K562 (cell line): ENCODE data around the gene DMWD. TPM values are rescaled to one million over a fixed set of nuclear protein-coding genes. Genes with fewer than 3 reads are reported as not detected.

ENCODE experiments used
- ATAC-seq: fragments of 200-7000 bp; cut with Tn5 transposase; 3 replicates; pipeline ENCODE4 v1.9.1; 2020; ENCODE audit warnings: moderate library complexity
- BruUV-seq: library from RNA; stranded (reverse); fragments of 400-500 nt; replicated peaks from 2 replicates; lab custom pipeline; 2021; lab: Mats Ljungman, UMichigan
- CTCF ChIA-PET: fragments of 300-600 bp; formaldehyde crosslinking; extraction: SDS; loops from one replicate; lab custom pipeline; 2021; ENCODE audit warnings: low intra/inter-chr PET ratio; lab: Yijun Ruan, JAX
- POLR2A ChIA-PET: fragments of 300-600, 350-650 bp; sonication (Branson Sonifier 250); formaldehyde crosslinking; extraction: SDS; loops from one replicate; lab custom pipeline; 2021; ENCODE audit warnings: antibody characterized with exemption, inconsistent platforms; lab: Yijun Ruan, JAX
- DNase-seq, 4 experiments: peaks; one replicate each; pipeline versions ENCODE4 v3.0.0 to v3.0.0-alpha.2; 2011 to 2018; ENCODE audit warnings: low spot score in 3 of 4, mixed read lengths in 3 of 4; ENCODE audit errors: extremely low read depth in 1 of 4
- FAIRE-seq: peaks from 2 replicates; lab custom pipeline; 2011; peaks lifted over from hg19 to GRCh38; lab: Jason Lieb, UNC
- H2AFZ ChIP-seq: 2 replicates; pipeline ENCODE4 v1.6.0; 2011; ENCODE audit warnings: low read depth, low read length, control low read depth, inconsistent platforms
- H3K27ac ChIP-seq: fragments of 200-600 bp; 3 replicates; pipeline ENCODE4 v1.8.0; 2011; ENCODE audit warnings: low read depth, mild to moderate bottlenecking, control low read depth, inconsistent platforms, low read length, moderate library complexity, mixed read lengths; ENCODE audit errors: extremely low read depth
- H3K27me3 ChIP-seq, 2 experiments: fragments of 300-600 bp in 1 of 2; 2 replicates in 1 of 2; 3 replicates in 1 of 2; pipeline versions ENCODE4 v1.6.0 to v1.8.0; 2011; ENCODE audit warnings: inconsistent platforms in 2 of 2, low read length in 2 of 2, mild to moderate bottlenecking in 1 of 2, mixed read lengths in 1 of 2, moderate library complexity in 1 of 2; ENCODE audit not compliant: control insufficient read depth in 2 of 2, insufficient read depth in 2 of 2
- H3K36me3 ChIP-seq: fragments of 300-600 bp; 3 replicates; pipeline ENCODE4 v1.8.0; 2011; ENCODE audit warnings: mild to moderate bottlenecking, low read length, inconsistent platforms; ENCODE audit not compliant: control insufficient read depth, insufficient read depth
- H3K4me1 ChIP-seq, 2 experiments: fragments of 200-600 bp in 1 of 2; replicated peaks in 1 of 2; 2 replicates in 1 of 2; 3 replicates in 1 of 2; pipeline versions ENCODE4 v1.5.1 to v1.8.0; 2011; ENCODE audit warnings: inconsistent platforms in 2 of 2, low read length in 2 of 2, mild to moderate bottlenecking in 1 of 2, mixed read lengths in 1 of 2, moderate library complexity in 1 of 2; ENCODE audit not compliant: control insufficient read depth in 2 of 2, insufficient read depth in 2 of 2
- H3K4me2 ChIP-seq: 2 replicates; pipeline ENCODE4 v1.6.1; 2011; ENCODE audit warnings: low read length, control low read depth, inconsistent platforms, mixed read lengths; ENCODE audit not compliant: insufficient read depth
- H3K4me3 ChIP-seq: fragments of 200-600 bp; sonication (generic), shearing (Covaris generic); 2 replicates; pipeline ENCODE4 v1.5.1; 2016; ENCODE audit warnings: control low read depth, inconsistent platforms
- H3K79me2 ChIP-seq: fragments of 200-600 bp; 3 replicates; pipeline ENCODE4 v1.8.0; 2011; ENCODE audit warnings: low read length, inconsistent platforms; ENCODE audit not compliant: control insufficient read depth, insufficient read depth
- H3K9ac ChIP-seq, 2 experiments: 2 replicates each; pipeline versions ENCODE4 v1.6.0 to v1.6.1; 2011; ENCODE audit warnings: low read depth in 2 of 2, low read length in 2 of 2, control low read depth in 1 of 2, inconsistent platforms in 1 of 2, mild to moderate bottlenecking in 1 of 2, mixed read lengths in 1 of 2; ENCODE audit not compliant: insufficient read depth in 1 of 2
- H3K9me1 ChIP-seq: one replicate; pipeline ENCODE4 v1.6.0; 2011; ENCODE audit warnings: inconsistent platforms, mild to moderate bottlenecking, low read length, moderate library complexity; ENCODE audit not compliant: control insufficient read depth, insufficient read depth
- H3K9me3 ChIP-seq: replicated peaks from 2 replicates; pipeline ENCODE4 v1.5.1; 2011; ENCODE audit warnings: low read depth, low read length, inconsistent platforms; ENCODE audit not compliant: control insufficient read depth, insufficient read depth
- H4K20me1 ChIP-seq: replicated peaks from 2 replicates; pipeline ENCODE4 v1.6.1; 2011; ENCODE audit warnings: low read length, inconsistent platforms, mixed read lengths; ENCODE audit not compliant: control insufficient read depth, insufficient read depth
- ATF4 ChIP-seq: fragments of 450-650 bp; formaldehyde crosslinking; IDR thresholded peaks from 2 replicates; pipeline ENCODE4 v1.4.0; 2022; ENCODE audit warnings: mild to moderate bottlenecking, moderate library complexity
- ATF6 ChIP-seq: sonication (generic); formaldehyde crosslinking; IDR thresholded peaks from 2 replicates; pipeline ENCODE4 v1.4.0; 2020; ENCODE audit warnings: mild to moderate bottlenecking, missing genetic modification reagents
- ATF7 ChIP-seq: fragments of 450-650 bp; IDR thresholded peaks from 2 replicates; pipeline ENCODE4 v1.7.1; 2014; ENCODE audit warnings: mild to moderate bottlenecking, moderate library complexity
- BRD4 ChIP-seq: fragments of 200-600 bp; sonication (generic); IDR thresholded peaks from 2 replicates; pipeline ENCODE4 v1.6.1; 2017; ENCODE audit warnings: inconsistent platforms
- FOXM1 ChIP-seq, 2 experiments: fragments of 450-650 bp in 1 of 2; sonication (generic) in 1 of 2; formaldehyde crosslinking in 1 of 2; IDR thresholded peaks; 2 replicates each; pipeline versions ENCODE4 v1.6.1 to v1.9.0; 2017 to 2022; ENCODE audit warnings: low read depth in 2 of 2, mild to moderate bottlenecking in 2 of 2, missing genetic modification reagents in 1 of 2, moderate library complexity in 1 of 2
- GTF2F1 ChIP-seq: IDR thresholded peaks from 2 replicates; pipeline ENCODE4 v1.6.1; 2011; ENCODE audit warnings: low read depth, low read length, improper control_type of control experiment
- MEF2A ChIP-seq: IDR thresholded peaks from 2 replicates; pipeline ENCODE4 v1.6.1; 2011; ENCODE audit warnings: low read depth, mild to moderate bottlenecking, low read length, moderate library complexity; ENCODE audit not compliant: control insufficient read depth
- NCOR1 ChIP-seq: fragments of 450-650 bp; IDR thresholded peaks from 2 replicates; pipeline ENCODE4 v1.6.1; 2016; ENCODE audit warnings: mild to moderate bottlenecking, moderate library complexity
- NFYB ChIP-seq: IDR thresholded peaks from 2 replicates; pipeline ENCODE4 v1.6.1; 2011; ENCODE audit warnings: mild to moderate bottlenecking, moderate library complexity; ENCODE audit not compliant: insufficient read length; ENCODE audit errors: extremely low read depth
- PCBP1 ChIP-seq: fragments of 200-400 bp; formaldehyde crosslinking; IDR thresholded peaks from 2 replicates; pipeline ENCODE4 v1.6.1; 2018; ENCODE audit warnings: mild to moderate bottlenecking, low read depth, low read length; ENCODE audit not compliant: poor library complexity, severe bottlenecking
- SOX6 ChIP-seq: fragments of 450-650 bp; IDR thresholded peaks from 2 replicates; pipeline ENCODE4 v1.6.1; 2014; ENCODE audit warnings: mild to moderate bottlenecking
- TGIF2 ChIP-seq: sonication (generic); formaldehyde crosslinking; IDR thresholded peaks from 2 replicates; pipeline ENCODE4 v1.8.1; 2022; ENCODE audit warnings: mild to moderate bottlenecking, missing genetic modification reagents, moderate library complexity
- ZC3H4 ChIP-seq: sonication (generic); formaldehyde crosslinking; IDR thresholded peaks from 2 replicates; pipeline ENCODE4 v1.9.0; 2021; ENCODE audit warnings: missing genetic modification reagents, borderline replicate concordance
- ZNF316 ChIP-seq: fragments of 450-650 bp; IDR thresholded peaks from 2 replicates; pipeline ENCODE4 v1.6.1; 2016
- ZNF445 ChIP-seq: fragments of 250-450 bp; sonication (Bioruptor Pico); IDR thresholded peaks from 2 replicates; pipeline ENCODE4 v1.4.0; 2020; ENCODE audit warnings: low read depth, mild to moderate bottlenecking, moderate library complexity
- ZNF699 ChIP-seq: fragments of 250-450 bp; sonication (Bioruptor Pico); IDR thresholded peaks from 2 replicates; pipeline ENCODE4 v1.8.0; 2021; ENCODE audit warnings: mild to moderate bottlenecking, moderate library complexity; ENCODE audit not compliant: insufficient replicate concordance
- ZNF780A ChIP-seq: fragments of 250-450 bp; sonication (Bioruptor Pico); IDR thresholded peaks from 2 replicates; pipeline ENCODE4 v1.5.0; 2021; ENCODE audit warnings: mild to moderate bottlenecking
- WGBS: fragments of 100-300 bp; shearing (Covaris generic); methylation state at CpG from one replicate; pipeline ENCODE4 v1.1.6; 2016; ENCODE audit warnings: low coverage, mixed read lengths; ENCODE audit not compliant: insufficient coverage; ENCODE audit errors: missing lambda C conversion rate; 5-methylcytosine and 5-hydroxymethylcytosine counted together
- in situ Hi-C: fragments of 300-500 bp; cut with MboI; formaldehyde crosslinking; loops from 4 replicates; pipeline ENCODE4 v1.15.0; 2018; ENCODE audit warnings: inconsistent platforms, mixed read lengths
- intact Hi-C: fragments of 100-400 bp; cut with micrococcal nuclease; formaldehyde crosslinking; loops from 2 replicates; pipeline ENCODE4 v1.14.2; 2022
- polyA plus RNA-seq, 8 experiments: library from polyadenylated mRNA; depleted of rRNA in 4 of 8; stranded (reverse) in 5 of 8; unstranded in 3 of 8; fragments of >200 nt; fragmentation: Nextera tagmentation in 2 of 8; fragmentation: Illumina TruSeq in 1 of 8; extraction: Ambion mirVana in 2 of 8; extraction: Trizol in 1 of 8; gene quantifications; 2 replicates each; pipeline versions ENCODE4 v1.2.1 to v1.2.3, GENCODE V29; 2011 to 2014; ENCODE audit warnings: inconsistent platforms in 1 of 8, missing spikeins in 1 of 8
- total RNA-seq, 7 experiments: library from RNA; depleted of rRNA in 6 of 7; stranded (reverse); fragments of >200 nt in 6 of 7; fragmentation: Illumina TruSeq in 2 of 7; extraction: Trizol in 2 of 7; gene quantifications; 2 replicates each; pipeline versions ENCODE4 v1.2.1 to v1.2.3, GENCODE V29; 2011 to 2021; ENCODE audit warnings: low replicate concordance in 1 of 7
- TF ChIP-seq, protein P1 (sequence below): IDR thresholded peaks from 2 replicates; pipeline ENCODE4 v1.6.1; 2012; ENCODE audit warnings: low read depth, low read length, improper control_type of control experiment, borderline replicate concordance

DMWD gene
- total and polyA plus RNA-seq, 9 of the 15 experiments (the other 6 are each of a cell fraction or from before 2014, with no cell fraction given) = 4.7 to 54.6 (median 19.0) TPM

DNA sequence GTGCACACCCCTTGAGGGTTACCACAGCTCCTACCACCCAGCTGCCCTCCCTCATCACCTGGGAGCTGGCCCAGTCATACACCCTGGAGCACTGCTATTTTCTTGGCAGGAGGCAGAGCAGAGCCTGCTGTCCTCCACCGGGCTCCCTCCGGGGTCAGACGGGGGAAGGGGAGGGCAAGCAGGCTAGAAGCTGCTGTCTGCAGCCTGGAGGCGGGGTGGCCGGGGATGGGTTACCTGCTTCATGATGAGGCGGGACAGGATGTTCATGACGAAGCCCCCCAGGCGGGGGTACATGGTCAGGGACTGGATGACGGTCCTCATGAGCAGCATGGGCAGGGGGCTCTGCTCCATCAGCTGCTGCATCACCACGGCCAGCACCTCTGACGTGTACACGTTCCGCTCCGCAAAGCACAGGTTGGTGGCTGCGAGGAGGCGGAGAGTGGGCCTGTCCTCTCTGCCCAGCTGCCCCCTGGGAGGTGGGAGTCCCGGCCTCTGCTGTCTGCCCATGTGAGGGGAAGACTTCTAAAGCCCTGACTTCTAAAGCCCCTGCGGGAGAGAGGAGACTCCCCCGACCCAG lies 25.2 kb upstream of the DMWD start:
- BruUV-seq = no TSS peak
- Histone ChIP-seq H3K27ac (no peak overlapping the region), H3K9me3 (no peaks in the 10 kb centered on the region), H3K4me1 (peaks cover 0 to 41% of the 10 kb centered on the region in 2 experiments; a peak in 3 of 5 replicates), H3K79me2 (no peaks in the 10 kb centered on the region), H3K9ac (peak overlapping the region in 1 of 2 experiments; percentile 73; a peak in 2 of 4 replicates), H2AFZ (no peak overlapping the region), H4K20me1 (peaks cover 13% of the 10 kb centered on the region; the same call in 1 of the 2 replicates), H3K9me1 (peaks cover 2% of the 10 kb centered on the region), H3K4me3 (no peak overlapping the region), H3K27me3 (no peaks in the 10 kb centered on the region), H3K36me3 (peaks cover 52% of the 10 kb centered on the region; the same call in 2 of the 3 replicates), H3K4me2 (no peak overlapping the region)
- intact Hi-C loops = loop anchor here (1.0 to 10.0 kb wide), 3 partner anchors 65 to 257 kb away; no protein-coding TSS in a partner anchor
- POLR2A ChIA-PET = interaction anchor here (1.0 kb wide), 3 partner anchors 20 to 68 kb away, joined by 3 to 5 read pairs (median 4); partner anchors contain the start of genes FOXA3 and IRF2BP1
- FAIRE-seq = no peak
- CTCF ChIA-PET = interaction anchor here (0.6 to 3.3 kb wide), 9 partner anchors 31 to 260 kb away, joined by 3 to 56 read pairs (median 7); partner anchors contain the start of gene IRF2BP1
- in situ Hi-C loops = no loop called here
- peak; percentile 13; the same call in 2 of the 3 replicates for ATAC-seq
- peak in 1 of 4 experiments; percentile 29 for DNase-seq
- WGBS = 74% methylated on average over 17 of the region's 19 CpGs
- TF ChIP-seq ATF6 (no peak), ZNF699 (CRISPR knock-in tag) (no peak), ZC3H4 (no peak), BRD4 (no peak), GTF2F1 (no peak), SOX6 (no peak), ZNF316 (no peak), NCOR1 (no peak), ZNF445 (no peak), MEF2A (no peak), FOXM1 (IDR thresholded peaks at IDR 0.05; ENCODE audit: low read depth) (no peak), FOXM1 (CRISPR knock-in tag; IDR thresholded peaks at IDR 0.05; ENCODE audit: low read depth) (no peak), ATF7 (no peak), NFYB (no peak), ZNF780A (CRISPR knock-in tag) (no peak), ATF4 (CRISPR knock-in tag) (no peak), PCBP1 (no peak), TGIF2 (CRISPR knock-in tag) (no peak)
- TF ChIP-seq, protein P1, sequence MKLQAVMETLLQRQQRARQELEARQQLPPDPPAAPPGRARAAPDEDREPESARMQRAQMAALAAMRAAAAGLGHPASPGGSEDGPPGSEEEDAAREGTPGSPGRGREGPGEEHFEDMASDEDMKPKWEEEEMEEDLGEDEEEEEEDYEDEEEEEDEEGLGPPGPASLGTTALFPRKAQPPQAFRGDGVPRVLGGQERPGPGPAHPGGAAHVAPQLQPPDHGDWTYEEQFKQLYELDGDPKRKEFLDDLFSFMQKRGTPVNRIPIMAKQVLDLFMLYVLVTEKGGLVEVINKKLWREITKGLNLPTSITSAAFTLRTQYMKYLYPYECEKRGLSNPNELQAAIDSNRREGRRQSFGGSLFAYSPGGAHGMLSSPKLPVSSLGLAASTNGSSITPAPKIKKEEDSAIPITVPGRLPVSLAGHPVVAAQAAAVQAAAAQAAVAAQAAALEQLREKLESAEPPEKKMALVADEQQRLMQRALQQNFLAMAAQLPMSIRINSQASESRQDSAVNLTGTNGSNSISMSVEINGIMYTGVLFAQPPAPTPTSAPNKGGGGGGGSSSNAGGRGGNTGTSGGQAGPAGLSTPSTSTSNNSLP = no peak
